ENCODE results near the gene DGKA.

- TF ChIP-seq EZH2phosphoT487 (IDR thresholded peaks at IDR 0.05) (no peak), EZH2 (IDR thresholded peaks at IDR 0.05) (no peak), CTCF (IDR thresholded peaks at IDR 0.05) (no peak)
These were observed 38.4 kb downstream of the DGKA start for GRCh38 chr12:55969356-55969755.
